Spleen (tissue), 11 donors: Measurements from ENCODE around the gene SSH2. TPM values are rescaled to one million over a fixed set of nuclear protein-coding genes. Genes with fewer than 3 reads are reported as not detected.

Source experiments
- DNase-seq: peaks from one replicate; pipeline ENCODE4 v3.0.0-alpha.2; 2020
- H3K27ac ChIP-seq, 8 donors: fragments of 200-600 bp; sonication (generic) in 7 of 8; 1 replicate in 4 of 8; 2 replicates in 4 of 8; pipeline versions ENCODE4 v1.5.0 to v1.8.0; 2016 to 2021; ENCODE audit warnings: inconsistent platforms in 4 of 8, mild to moderate bottlenecking in 4 of 8, moderate library complexity in 1 of 8
- H3K27me3 ChIP-seq, 7 donors: fragments of 200-600 bp; sonication (generic) in 6 of 7; replicated peaks in 1 of 7; 1 replicate in 4 of 7; 2 replicates in 3 of 7; pipeline versions ENCODE4 v1.5.0 to v1.8.0; 2016 to 2021; ENCODE audit warnings: inconsistent platforms in 3 of 7, mild to moderate bottlenecking in 1 of 7
- H3K36me3 ChIP-seq, 6 donors: fragments of 200-600 bp; sonication (generic) in 5 of 6; 1 replicate in 4 of 6; 2 replicates in 2 of 6; pipeline versions ENCODE4 v1.5.0 to v1.8.0; 2016 to 2021; ENCODE audit warnings: inconsistent platforms in 2 of 6
- H3K4me1 ChIP-seq, 6 donors: fragments of 200-600 bp; sonication (generic) in 5 of 6; 1 replicate in 3 of 6; 2 replicates in 3 of 6; pipeline versions ENCODE4 v1.5.0 to v1.8.0; 2016 to 2021; ENCODE audit warnings: inconsistent platforms in 3 of 6
- H3K4me3 ChIP-seq, 8 donors: fragments of 200-600 bp; sonication (generic) in 7 of 8; 1 replicate in 4 of 8; 2 replicates in 4 of 8; pipeline versions ENCODE4 v1.5.0 to v1.8.0; 2016 to 2021; ENCODE audit warnings: inconsistent platforms in 4 of 8, mild to moderate bottlenecking in 4 of 8, moderate library complexity in 2 of 8
- H3K9me3 ChIP-seq, 8 donors: fragments of 200-600 bp; sonication (generic) in 7 of 8; 1 replicate in 4 of 8; 2 replicates in 4 of 8; pipeline versions ENCODE4 v1.5.0 to v1.8.0; 2016 to 2021; ENCODE audit warnings: inconsistent platforms in 4 of 8
- CTCF ChIP-seq, 11 experiments: fragments of 200-600 bp in 7 of 11; fragments of 450-650 bp in 4 of 11; sonication (generic) in 4 of 11; IDR thresholded peaks in 8 of 11; conservative IDR thresholded peaks in 3 of 11; 1 replicate in 7 of 11; 2 replicates in 4 of 11; pipeline versions ENCODE4 v1.4.0 to v1.8.0; 2016 to 2021; ENCODE audit warnings: antibody characterized with exemption in 11 of 11, inconsistent platforms in 4 of 11, mild to moderate bottlenecking in 1 of 11
- POLR2A ChIP-seq, 3 donors: fragments of 450-650 bp; IDR thresholded peaks; one replicate each; pipeline ENCODE4 v1.5.1; 2017; ENCODE audit warnings: antibody characterized with exemption in 3 of 3, mild to moderate bottlenecking in 1 of 3
- POLR2AphosphoS5 ChIP-seq, 3 donors: sonication (generic); formaldehyde crosslinking; IDR thresholded peaks; one replicate each; pipeline ENCODE4 v1.5.1; 2017; ENCODE audit warnings: antibody characterized with exemption in 3 of 3
- WGBS, 5 donors: extraction: QIAGEN DNeasy Blood & Tissue Kit in 3 of 5; methylation state at CpG; one replicate each; pipeline versions ENCODE4 v1.1.5 to v1.1.7; 2013 to 2018; 5-methylcytosine and 5-hydroxymethylcytosine counted together
- intact Hi-C: fragments of 100-400 bp; cut with DNase I; formaldehyde crosslinking; loops from one replicate; pipeline ENCODE4 v1.15.0; 2023; ENCODE audit warnings: low total_unique reads
- polyA plus RNA-seq, 3 donors: library from polyadenylated mRNA; stranded (reverse); fragments of 200-250 nt; gene quantifications; one replicate each; pipeline ENCODE4 v1.2.1, GENCODE V29; 2013
- total RNA-seq, 7 donors: library from RNA; depleted of rRNA in 3 of 7; stranded (reverse); fragments of >200 nt in 3 of 7; fragmentation: NEBNext Ultra II Directional in 4 of 7; extraction: Animal tissue kit (Norgen Biotek cat#: 25700) in 4 of 7; gene quantifications; one replicate each; pipeline versions ENCODE4 v1.1.0 to v1.2.1, GENCODE V29; 2016 to 2021
- donor health status: healthy with polysubstance abuse.
- donor health status: DM: no; HTN: no; CAD: no; lungs with moderate emphysema.
- donor health status: DM: no; HTN: no; CAD: no.
- donor health status: Bipolar disorder and iron deficiency.
- donor health status: healthy.
- donor health status: DM: no; HTN: no; CAD: no.
- donor health status: DM: yes; HTN: yes; CAD: no.

Gene SSH2
- total and polyA plus RNA-seq, 10 donors, result 15.9 to 182 (median 113) TPM

- DNase-seq, result peak; percentile 95
- Histone ChIP-seq H3K4me1 (peaks cover 51 to 70% (median 64%) of the 10 kb centered on the region in 6 donors), H3K9me3 (no peaks in the 10 kb centered on the region), H3K36me3 (no peaks in the 10 kb centered on the region), H3K27me3 (peaks cover 0 to 36% (median 5%) of the 10 kb centered on the region in 7 donors), H3K27ac (peak overlapping the region in 5 of 8 donors; percentile 2 to 88 (median 24)), H3K4me3 (peak overlapping the region in 6 of 8 donors; percentile 16 to 95 (median 74))
- TF ChIP-seq CTCF (IDR thresholded peaks at IDR 0.05 in 8 of 11, conservative IDR thresholded peaks at IDR 0.05 in 3 of 11), result peak; percentile 83 to 99 (median 98)
- TF ChIP-seq POLR2A (IDR thresholded peaks at IDR 0.05), result no peak
- TF ChIP-seq POLR2AphosphoS5 (IDR thresholded peaks at IDR 0.05), result peak; percentile 40 to 78 (median 66)
- intact Hi-C loops, result loop anchor here (2.0 kb wide), 1 partner anchor 23 kb away; no protein-coding TSS in a partner anchor
- WGBS, 5 donors, result 12 to 16% (median 13%) methylated on average over 21 to 25 of the region's 25 CpGs
These were observed 338.1 kb downstream of the SSH2 start for GRCh38 chr17:29591737-29592608.

- TF ChIP-seq POLR2AphosphoS5 (IDR thresholded peaks at IDR 0.05) (no peak), CTCF (IDR thresholded peaks at IDR 0.05 in 8 of 11, conservative IDR thresholded peaks at IDR 0.05 in 3 of 11) (no peak), POLR2A (IDR thresholded peaks at IDR 0.05) (no peak)
- WGBS, 5 donors, result 7 to 10% (median 10%) methylated on average over 31 of the region's 31 CpGs
- Histone ChIP-seq H3K4me1 (peaks cover 51 to 78% (median 70%) of the 10 kb centered on the region in 6 donors), H3K27ac (peak overlapping the region in 5 of 8 donors; percentile 2 to 89 (median 86)), H3K9me3 (no peaks in the 10 kb centered on the region), H3K36me3 (no peaks in the 10 kb centered on the region), H3K27me3 (peaks cover 0 to 36% (median 5%) of the 10 kb centered on the region in 7 donors), H3K4me3 (peak overlapping the region in 6 of 8 donors; percentile 16 to 95 (median 74))
- intact Hi-C loops, result loop anchor here (2.0 kb wide), 1 partner anchor 24 kb away; no protein-coding TSS in a partner anchor
- DNase-seq, result peak; percentile 85
These were observed 338.8 kb downstream of the SSH2 start for GRCh38 chr17:29591146-29591736.

GRCh38 chr17:29590411-29591145 is 339.4 kb downstream of the SSH2 start:
- Histone ChIP-seq H3K36me3 (no peaks in the 10 kb centered on the region), H3K27ac (peak overlapping the region in 5 of 8 donors; percentile 2 to 89 (median 86)), H3K9me3 (no peaks in the 10 kb centered on the region), H3K4me3 (peak overlapping the region in 6 of 8 donors; percentile 21 to 95 (median 81)), H3K4me1 (peaks cover 54 to 84% (median 77%) of the 10 kb centered on the region in 6 donors), H3K27me3 (peaks cover 0 to 36% (median 5%) of the 10 kb centered on the region in 7 donors)
- intact Hi-C loops, result loop anchor here (2.0 kb wide), 1 partner anchor 24 kb away; no protein-coding TSS in a partner anchor
- DNase-seq, result peak; percentile 85
- TF ChIP-seq POLR2AphosphoS5 (IDR thresholded peaks at IDR 0.05) (peak in 1 of 3 donors; percentile 6), POLR2A (IDR thresholded peaks at IDR 0.05) (no peak), CTCF (IDR thresholded peaks at IDR 0.05 in 8 of 11, conservative IDR thresholded peaks at IDR 0.05 in 3 of 11) (no peak)
- WGBS, 5 donors, result 33 to 43% (median 40%) methylated on average over 26 to 30 of the region's 30 CpGs
